Measurements from ENCODE around the gene IRX4.

Gene IRX4

GRCh38 chr5:1836176-1836890, 46.4 kb downstream of the IRX4 start:
- H3K4me2 ChIP-seq = no peak overlapping the region
- no peaks in the 10 kb centered on the region for H3K4me1 ChIP-seq (ENCODE audit: low read depth, poor library complexity, severe bottlenecking)
- no peaks in the 10 kb centered on the region for H3K79me2 ChIP-seq (ENCODE audit: insufficient read depth, low read depth)
- no peaks in the 10 kb centered on the region; the same call in 1 of the 2 replicates for H3K27me3 ChIP-seq (ENCODE audit: insufficient read depth, low read depth)
- no peaks in the 10 kb centered on the region for H3K36me3 ChIP-seq (ENCODE audit: insufficient read depth)
- H3K27ac ChIP-seq = no peak overlapping the region
- no peak overlapping the region for H3K4me3 ChIP-seq (IDR thresholded peaks at IDR 0.05; ENCODE audit: insufficient read depth, low read depth, low read length)
- no peaks in the 10 kb centered on the region for H4K20me1 ChIP-seq (ENCODE audit: insufficient read depth)
- TF ChIP-seq CTCF (conservative IDR thresholded peaks at IDR 0.05; ENCODE audit: low read depth, low read length) = no peak
- H2AFZ ChIP-seq (ENCODE audit: low read depth) = no peak overlapping the region
- no peak overlapping the region for H3K9ac ChIP-seq

- Histone ChIP-seq H3K4me3 (IDR thresholded peaks at IDR 0.05; ENCODE audit: insufficient read depth, low read depth, low read length) (no peak overlapping the region), H4K20me1 (ENCODE audit: insufficient read depth) (no peaks in the 10 kb centered on the region), H3K27ac (no peak overlapping the region), H3K36me3 (ENCODE audit: insufficient read depth) (no peaks in the 10 kb centered on the region), H3K4me1 (ENCODE audit: low read depth, poor library complexity, severe bottlenecking) (no peaks in the 10 kb centered on the region), H3K79me2 (ENCODE audit: insufficient read depth, low read depth) (no peaks in the 10 kb centered on the region), H2AFZ (ENCODE audit: low read depth) (no peak overlapping the region), H3K9ac (no peak overlapping the region), H3K27me3 (ENCODE audit: insufficient read depth, low read depth) (no peaks in the 10 kb centered on the region; the same call in 1 of the 2 replicates), H3K4me2 (no peak overlapping the region)
- TF ChIP-seq CTCF (conservative IDR thresholded peaks at IDR 0.05; ENCODE audit: low read depth, low read length) = no peak
These were observed 47.3 kb downstream of the IRX4 start for GRCh38 chr5:1835431-1835830.

GRCh38 chr5:1834721-1835429, 47.9 kb downstream of the IRX4 start:
- no peak for TF ChIP-seq CTCF (conservative IDR thresholded peaks at IDR 0.05; ENCODE audit: low read depth, low read length)
- no peaks in the 10 kb centered on the region for H3K36me3 ChIP-seq (ENCODE audit: insufficient read depth)
- no peaks in the 10 kb centered on the region for H3K4me1 ChIP-seq (ENCODE audit: low read depth, poor library complexity, severe bottlenecking)
- no peak overlapping the region for H3K4me2 ChIP-seq
- H3K27ac ChIP-seq = no peak overlapping the region
- H4K20me1 ChIP-seq (ENCODE audit: insufficient read depth) = no peaks in the 10 kb centered on the region
- H2AFZ ChIP-seq (ENCODE audit: low read depth) = no peak overlapping the region
- no peaks in the 10 kb centered on the region for H3K79me2 ChIP-seq (ENCODE audit: insufficient read depth, low read depth)
- no peak overlapping the region for H3K9ac ChIP-seq
- no peaks in the 10 kb centered on the region; the same call in 1 of the 2 replicates for H3K27me3 ChIP-seq (ENCODE audit: insufficient read depth, low read depth)
- H3K4me3 ChIP-seq (IDR thresholded peaks at IDR 0.05; ENCODE audit: insufficient read depth, low read depth, low read length) = no peak overlapping the region

- no peaks in the 10 kb centered on the region for H3K4me1 ChIP-seq (ENCODE audit: low read depth, poor library complexity, severe bottlenecking)
- H2AFZ ChIP-seq (ENCODE audit: low read depth) = no peak overlapping the region
- TF ChIP-seq CTCF (conservative IDR thresholded peaks at IDR 0.05; ENCODE audit: low read depth, low read length) = no peak
- no peak overlapping the region for H3K4me2 ChIP-seq
- H3K4me3 ChIP-seq (IDR thresholded peaks at IDR 0.05; ENCODE audit: insufficient read depth, low read depth, low read length) = no peak overlapping the region
- no peak overlapping the region for H3K9ac ChIP-seq
- no peaks in the 10 kb centered on the region; the same call in 1 of the 2 replicates for H3K27me3 ChIP-seq (ENCODE audit: insufficient read depth, low read depth)
- H3K36me3 ChIP-seq (ENCODE audit: insufficient read depth) = no peaks in the 10 kb centered on the region
- H4K20me1 ChIP-seq (ENCODE audit: insufficient read depth) = no peaks in the 10 kb centered on the region
- no peak overlapping the region for H3K27ac ChIP-seq
- no peaks in the 10 kb centered on the region for H3K79me2 ChIP-seq (ENCODE audit: insufficient read depth, low read depth)
These were observed 48.6 kb downstream of the IRX4 start for GRCh38 chr5:1834022-1834551.

All from KMS-11 (cell line).